GM23338 (cell line): Measurements from ENCODE around the gene LAPTM5.

Experiments
- CREB1 ChIP-seq: fragments of 250-450 bp; sonication (Bioruptor Pico); IDR thresholded peaks from 2 replicates; pipeline ENCODE4 v1.5.0; 2020; ENCODE audit warnings: low read depth, mild to moderate bottlenecking, moderate library complexity
- EZH2 ChIP-seq: fragments of 200-600 bp; sonication (generic); IDR thresholded peaks from one replicate; pipeline ENCODE4 v1.8.0; 2017; ENCODE audit warnings: antibody characterized with exemption, mild to moderate bottlenecking, low read depth; ENCODE audit not compliant: unreplicated experiment
- EZH2phosphoT487 ChIP-seq: fragments of 200-600 bp; sonication (generic); IDR thresholded peaks from one replicate; pipeline ENCODE4 v1.8.1; 2018; ENCODE audit warnings: antibody characterized with exemption; ENCODE audit not compliant: unreplicated experiment
- JUNB ChIP-seq: IDR thresholded peaks from one replicate; pipeline ENCODE4 v1.6.1; 2016; ENCODE audit warnings: antibody characterized with exemption; ENCODE audit not compliant: unreplicated experiment
- NANOG ChIP-seq: IDR thresholded peaks from 2 replicates; pipeline ENCODE4 v1.6.1; 2016; ENCODE audit warnings: antibody characterized with exemption, borderline replicate concordance
- POLR2AphosphoS5 ChIP-seq: IDR thresholded peaks from 2 replicates; pipeline ENCODE4 v1.6.1; 2016; ENCODE audit warnings: antibody characterized with exemption, low read depth
- STAT1 ChIP-seq: IDR thresholded peaks from one replicate; pipeline ENCODE4 v1.6.1; 2016; ENCODE audit warnings: antibody characterized with exemption; ENCODE audit not compliant: unreplicated experiment
- ZNF114 ChIP-seq: fragments of 250-450 bp; sonication (Bioruptor Pico); IDR thresholded peaks from 2 replicates; pipeline ENCODE4 v1.5.0; 2020; ENCODE audit warnings: mild to moderate bottlenecking, moderate library complexity
- TF ChIP-seq, protein P1 (sequence below): IDR thresholded peaks from one replicate; pipeline ENCODE4 v1.6.1; 2018; ENCODE audit warnings: antibody characterized with exemption; ENCODE audit not compliant: unreplicated experiment
- TF ChIP-seq, protein P2 (sequence below), 2 experiments: fragments of 200-600 bp in 1 of 2; sonication (generic) in 1 of 2; conservative IDR thresholded peaks; 2 replicates each; pipeline versions ENCODE4 v1.5.1 to v1.6.1; 2016 to 2017; ENCODE audit warnings: antibody characterized with exemption in 2 of 2, low read depth in 2 of 2, mild to moderate bottlenecking in 2 of 2, moderate library complexity in 1 of 2
- TF ChIP-seq, protein P3 (sequence below): IDR thresholded peaks from 2 replicates; pipeline ENCODE4 v1.6.1; 2016; ENCODE audit warnings: antibody characterized with exemption
- TF ChIP-seq, protein P4 (sequence below): fragments of 250-450 bp; sonication (Bioruptor Pico); IDR thresholded peaks from 2 replicates; pipeline ENCODE4 v1.5.0; 2020; ENCODE audit warnings: mild to moderate bottlenecking, moderate library complexity

DNA sequence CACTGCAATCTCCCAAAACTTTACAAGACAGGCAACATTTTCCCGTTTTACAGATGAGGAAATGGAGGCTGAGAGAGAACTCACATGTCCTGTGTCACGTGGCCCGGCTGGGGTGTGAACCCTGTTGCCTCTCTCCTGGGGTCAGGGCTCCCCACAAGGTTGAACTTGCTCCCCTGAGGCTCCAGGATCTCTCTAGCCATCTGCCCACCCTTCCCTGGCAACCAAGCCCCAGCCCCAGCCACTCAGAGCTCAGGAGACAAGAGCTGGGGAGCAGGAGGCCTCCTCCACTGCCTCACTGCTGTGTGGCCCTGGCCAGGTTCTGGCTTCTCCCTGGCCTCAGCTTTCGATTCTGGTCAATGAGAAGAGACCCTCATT lies 11.8 kb downstream of the LAPTM5 start:
- TF ChIP-seq, protein P1, sequence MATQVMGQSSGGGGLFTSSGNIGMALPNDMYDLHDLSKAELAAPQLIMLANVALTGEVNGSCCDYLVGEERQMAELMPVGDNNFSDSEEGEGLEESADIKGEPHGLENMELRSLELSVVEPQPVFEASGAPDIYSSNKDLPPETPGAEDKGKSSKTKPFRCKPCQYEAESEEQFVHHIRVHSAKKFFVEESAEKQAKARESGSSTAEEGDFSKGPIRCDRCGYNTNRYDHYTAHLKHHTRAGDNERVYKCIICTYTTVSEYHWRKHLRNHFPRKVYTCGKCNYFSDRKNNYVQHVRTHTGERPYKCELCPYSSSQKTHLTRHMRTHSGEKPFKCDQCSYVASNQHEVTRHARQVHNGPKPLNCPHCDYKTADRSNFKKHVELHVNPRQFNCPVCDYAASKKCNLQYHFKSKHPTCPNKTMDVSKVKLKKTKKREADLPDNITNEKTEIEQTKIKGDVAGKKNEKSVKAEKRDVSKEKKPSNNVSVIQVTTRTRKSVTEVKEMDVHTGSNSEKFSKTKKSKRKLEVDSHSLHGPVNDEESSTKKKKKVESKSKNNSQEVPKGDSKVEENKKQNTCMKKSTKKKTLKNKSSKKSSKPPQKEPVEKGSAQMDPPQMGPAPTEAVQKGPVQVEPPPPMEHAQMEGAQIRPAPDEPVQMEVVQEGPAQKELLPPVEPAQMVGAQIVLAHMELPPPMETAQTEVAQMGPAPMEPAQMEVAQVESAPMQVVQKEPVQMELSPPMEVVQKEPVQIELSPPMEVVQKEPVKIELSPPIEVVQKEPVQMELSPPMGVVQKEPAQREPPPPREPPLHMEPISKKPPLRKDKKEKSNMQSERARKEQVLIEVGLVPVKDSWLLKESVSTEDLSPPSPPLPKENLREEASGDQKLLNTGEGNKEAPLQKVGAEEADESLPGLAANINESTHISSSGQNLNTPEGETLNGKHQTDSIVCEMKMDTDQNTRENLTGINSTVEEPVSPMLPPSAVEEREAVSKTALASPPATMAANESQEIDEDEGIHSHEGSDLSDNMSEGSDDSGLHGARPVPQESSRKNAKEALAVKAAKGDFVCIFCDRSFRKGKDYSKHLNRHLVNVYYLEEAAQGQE: no peak
- TF ChIP-seq EZH2phosphoT487: no peak
- TF ChIP-seq, protein P2, sequence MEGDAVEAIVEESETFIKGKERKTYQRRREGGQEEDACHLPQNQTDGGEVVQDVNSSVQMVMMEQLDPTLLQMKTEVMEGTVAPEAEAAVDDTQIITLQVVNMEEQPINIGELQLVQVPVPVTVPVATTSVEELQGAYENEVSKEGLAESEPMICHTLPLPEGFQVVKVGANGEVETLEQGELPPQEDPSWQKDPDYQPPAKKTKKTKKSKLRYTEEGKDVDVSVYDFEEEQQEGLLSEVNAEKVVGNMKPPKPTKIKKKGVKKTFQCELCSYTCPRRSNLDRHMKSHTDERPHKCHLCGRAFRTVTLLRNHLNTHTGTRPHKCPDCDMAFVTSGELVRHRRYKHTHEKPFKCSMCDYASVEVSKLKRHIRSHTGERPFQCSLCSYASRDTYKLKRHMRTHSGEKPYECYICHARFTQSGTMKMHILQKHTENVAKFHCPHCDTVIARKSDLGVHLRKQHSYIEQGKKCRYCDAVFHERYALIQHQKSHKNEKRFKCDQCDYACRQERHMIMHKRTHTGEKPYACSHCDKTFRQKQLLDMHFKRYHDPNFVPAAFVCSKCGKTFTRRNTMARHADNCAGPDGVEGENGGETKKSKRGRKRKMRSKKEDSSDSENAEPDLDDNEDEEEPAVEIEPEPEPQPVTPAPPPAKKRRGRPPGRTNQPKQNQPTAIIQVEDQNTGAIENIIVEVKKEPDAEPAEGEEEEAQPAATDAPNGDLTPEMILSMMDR (conservative IDR thresholded peaks at IDR 0.05; ENCODE audit: low read depth in 2 of 2): no peak
- no peak for TF ChIP-seq CREB1 (CRISPR knock-in tag)
- TF ChIP-seq, protein P3, sequence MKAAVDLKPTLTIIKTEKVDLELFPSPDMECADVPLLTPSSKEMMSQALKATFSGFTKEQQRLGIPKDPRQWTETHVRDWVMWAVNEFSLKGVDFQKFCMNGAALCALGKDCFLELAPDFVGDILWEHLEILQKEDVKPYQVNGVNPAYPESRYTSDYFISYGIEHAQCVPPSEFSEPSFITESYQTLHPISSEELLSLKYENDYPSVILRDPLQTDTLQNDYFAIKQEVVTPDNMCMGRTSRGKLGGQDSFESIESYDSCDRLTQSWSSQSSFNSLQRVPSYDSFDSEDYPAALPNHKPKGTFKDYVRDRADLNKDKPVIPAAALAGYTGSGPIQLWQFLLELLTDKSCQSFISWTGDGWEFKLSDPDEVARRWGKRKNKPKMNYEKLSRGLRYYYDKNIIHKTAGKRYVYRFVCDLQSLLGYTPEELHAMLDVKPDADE: no peak
- TF ChIP-seq EZH2: no peak
- TF ChIP-seq POLR2AphosphoS5: no peak
- no peak for TF ChIP-seq JUNB
- TF ChIP-seq STAT1: no peak
- TF ChIP-seq ZNF114 (CRISPR knock-in tag): no peak
- no peak for TF ChIP-seq NANOG
- TF ChIP-seq, protein P4, sequence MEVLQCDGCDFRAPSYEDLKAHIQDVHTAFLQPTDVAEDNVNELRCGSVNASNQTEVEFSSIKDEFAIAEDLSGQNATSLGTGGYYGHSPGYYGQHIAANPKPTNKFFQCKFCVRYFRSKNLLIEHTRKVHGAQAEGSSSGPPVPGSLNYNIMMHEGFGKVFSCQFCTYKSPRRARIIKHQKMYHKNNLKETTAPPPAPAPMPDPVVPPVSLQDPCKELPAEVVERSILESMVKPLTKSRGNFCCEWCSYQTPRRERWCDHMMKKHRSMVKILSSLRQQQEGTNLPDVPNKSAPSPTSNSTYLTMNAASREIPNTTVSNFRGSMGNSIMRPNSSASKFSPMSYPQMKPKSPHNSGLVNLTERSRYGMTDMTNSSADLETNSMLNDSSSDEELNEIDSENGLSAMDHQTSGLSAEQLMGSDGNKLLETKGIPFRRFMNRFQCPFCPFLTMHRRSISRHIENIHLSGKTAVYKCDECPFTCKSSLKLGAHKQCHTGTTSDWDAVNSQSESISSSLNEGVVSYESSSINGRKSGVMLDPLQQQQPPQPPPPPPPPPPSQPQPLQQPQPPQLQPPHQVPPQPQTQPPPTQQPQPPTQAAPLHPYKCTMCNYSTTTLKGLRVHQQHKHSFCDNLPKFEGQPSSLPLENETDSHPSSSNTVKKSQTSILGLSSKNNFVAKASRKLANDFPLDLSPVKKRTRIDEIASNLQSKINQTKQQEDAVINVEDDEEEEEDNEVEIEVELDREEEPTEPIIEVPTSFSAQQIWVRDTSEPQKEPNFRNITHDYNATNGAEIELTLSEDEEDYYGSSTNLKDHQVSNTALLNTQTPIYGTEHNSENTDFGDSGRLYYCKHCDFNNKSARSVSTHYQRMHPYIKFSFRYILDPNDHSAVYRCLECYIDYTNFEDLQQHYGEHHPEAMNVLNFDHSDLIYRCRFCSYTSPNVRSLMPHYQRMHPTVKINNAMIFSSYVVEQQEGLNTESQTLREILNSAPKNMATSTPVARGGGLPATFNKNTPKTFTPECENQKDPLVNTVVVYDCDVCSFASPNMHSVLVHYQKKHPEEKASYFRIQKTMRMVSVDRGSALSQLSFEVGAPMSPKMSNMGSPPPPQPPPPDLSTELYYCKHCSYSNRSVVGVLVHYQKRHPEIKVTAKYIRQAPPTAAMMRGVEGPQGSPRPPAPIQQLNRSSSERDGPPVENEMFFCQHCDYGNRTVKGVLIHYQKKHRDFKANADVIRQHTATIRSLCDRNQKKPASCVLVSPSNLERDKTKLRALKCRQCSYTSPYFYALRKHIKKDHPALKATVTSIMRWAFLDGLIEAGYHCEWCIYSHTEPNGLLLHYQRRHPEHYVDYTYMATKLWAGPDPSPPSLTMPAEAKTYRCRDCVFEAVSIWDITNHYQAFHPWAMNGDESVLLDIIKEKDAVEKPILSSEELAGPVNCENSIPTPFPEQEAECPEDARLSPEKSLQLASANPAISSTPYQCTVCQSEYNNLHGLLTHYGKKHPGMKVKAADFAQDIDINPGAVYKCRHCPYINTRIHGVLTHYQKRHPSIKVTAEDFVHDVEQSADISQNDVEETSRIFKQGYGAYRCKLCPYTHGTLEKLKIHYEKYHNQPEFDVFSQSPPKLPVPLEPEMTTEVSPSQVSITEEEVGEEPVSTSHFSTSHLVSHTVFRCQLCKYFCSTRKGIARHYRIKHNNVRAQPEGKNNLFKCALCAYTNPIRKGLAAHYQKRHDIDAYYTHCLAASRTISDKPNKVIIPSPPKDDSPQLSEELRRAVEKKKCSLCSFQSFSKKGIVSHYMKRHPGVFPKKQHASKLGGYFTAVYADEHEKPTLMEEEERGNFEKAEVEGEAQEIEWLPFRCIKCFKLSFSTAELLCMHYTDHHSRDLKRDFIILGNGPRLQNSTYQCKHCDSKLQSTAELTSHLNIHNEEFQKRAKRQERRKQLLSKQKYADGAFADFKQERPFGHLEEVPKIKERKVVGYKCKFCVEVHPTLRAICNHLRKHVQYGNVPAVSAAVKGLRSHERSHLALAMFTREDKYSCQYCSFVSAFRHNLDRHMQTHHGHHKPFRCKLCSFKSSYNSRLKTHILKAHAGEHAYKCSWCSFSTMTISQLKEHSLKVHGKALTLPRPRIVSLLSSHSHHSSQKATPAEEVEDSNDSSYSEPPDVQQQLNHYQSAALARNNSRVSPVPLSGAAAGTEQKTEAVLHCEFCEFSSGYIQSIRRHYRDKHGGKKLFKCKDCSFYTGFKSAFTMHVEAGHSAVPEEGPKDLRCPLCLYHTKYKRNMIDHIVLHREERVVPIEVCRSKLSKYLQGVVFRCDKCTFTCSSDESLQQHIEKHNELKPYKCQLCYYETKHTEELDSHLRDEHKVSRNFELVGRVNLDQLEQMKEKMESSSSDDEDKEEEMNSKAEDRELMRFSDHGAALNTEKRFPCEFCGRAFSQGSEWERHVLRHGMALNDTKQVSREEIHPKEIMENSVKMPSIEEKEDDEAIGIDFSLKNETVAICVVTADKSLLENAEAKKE: no peak
